Measurements from ENCODE around the gene NRL. TPM values are rescaled to one million over a fixed set of nuclear protein-coding genes. Genes with fewer than 3 reads are reported as not detected.

Gene NRL
- total RNA-seq, 1 donor from 2014 or later, result 1.9 TPM

Small RNA genes lying within 50 kb of the gene (microRNA-seq; reads per million reads assigned to microRNA genes)
- gene MIR7703 (ENCODE audit: unreplicated experiment), result not detected

Other genes starting within 250 kb of the NRL start
- 19.1 and 19.6 TPM in 2 replicates for gene DHRS4, start 161.2 kb downstream of the NRL start, total RNA-seq
- 15.9 and 17.1 TPM in 2 replicates for gene DHRS4L2, start 126.0 kb downstream of the NRL start, total RNA-seq
- 0.31 and 0.35 TPM in 2 replicates for gene CARMIL3, start 62.9 kb downstream of the NRL start, total RNA-seq
- not detected in 2 replicates for gene CPNE6, start 43.4 kb downstream of the NRL start, total RNA-seq
- gene PCK2, start 20.6 kb downstream of the NRL start, total RNA-seq, result 66.0 and 75.1 TPM in 2 replicates
- gene DCAF11, start 172 bp downstream of the NRL start, total RNA-seq, result 50.2 and 52.8 TPM in 2 replicates
- gene FITM1, start 15.7 kb upstream of the NRL start, total RNA-seq, result 0.63 and 0.73 TPM in 2 replicates
- gene PSME1, start 21.2 kb upstream of the NRL start, total RNA-seq, result 154 and 156 TPM in 2 replicates
- gene EMC9, start 26.6 kb upstream of the NRL start, total RNA-seq, result 13.6 and 15.6 TPM in 2 replicates
- 86.2 and 91.8 TPM in 2 replicates for gene PSME2, start 31.7 kb upstream of the NRL start, total RNA-seq
- gene RNF31, start 32.5 kb upstream of the NRL start, total RNA-seq, result 65.9 and 66.5 TPM in 2 replicates
- 58.9 and 62.5 TPM in 2 replicates for gene IRF9, start 46.3 kb upstream of the NRL start, total RNA-seq
- 8.1 and 11.5 TPM in 2 replicates for gene REC8, start 57.1 kb upstream of the NRL start, total RNA-seq
- gene IPO4, start 73.9 kb upstream of the NRL start, total RNA-seq, result 34.6 and 36.5 TPM in 2 replicates
- 69.5 and 81.8 TPM in 2 replicates for gene TM9SF1, start 80.5 kb upstream of the NRL start, total RNA-seq
- gene TSSK4, start 90.7 kb upstream of the NRL start, total RNA-seq, result not detected in 2 replicates
- 38.1 and 45.3 TPM in 2 replicates for gene CHMP4A, start 98.5 kb upstream of the NRL start, total RNA-seq
- 23.8 and 25.4 TPM in 2 replicates for gene MDP1, start 101.1 kb upstream of the NRL start, total RNA-seq
- gene NEDD8, start 117.4 kb upstream of the NRL start, total RNA-seq, result 158 and 164 TPM in 2 replicates
- gene GMPR2, start 118.0 kb upstream of the NRL start, total RNA-seq, result 61.7 and 68.7 TPM in 2 replicates
- 69.2 and 75.7 TPM in 2 replicates for gene TINF2, start 127.7 kb upstream of the NRL start, total RNA-seq
- 2.1 and 2.3 TPM in 2 replicates for gene TGM1, start 148.2 kb upstream of the NRL start, total RNA-seq
- 26.1 and 30.8 TPM in 2 replicates for gene RABGGTA, start 156.6 kb upstream of the NRL start, total RNA-seq
- 24.6 and 27.0 TPM in 2 replicates for gene DHRS1, start 184.8 kb upstream of the NRL start, total RNA-seq
- gene NOP9, start 184.9 kb upstream of the NRL start, total RNA-seq, result 27.8 and 28.2 TPM in 2 replicates
- not detected in 2 replicates for gene CIDEB, start 193.0 kb upstream of the NRL start, total RNA-seq
- 12.5 and 14.9 TPM in 2 replicates for gene LTB4R2, start 195.2 kb upstream of the NRL start, total RNA-seq
- 10.0 and 11.3 TPM in 2 replicates for gene LTB4R, start 196.6 kb upstream of the NRL start, total RNA-seq
- gene ADCY4, start 220.1 kb upstream of the NRL start, total RNA-seq, result 25.3 and 26.5 TPM in 2 replicates
- 0.78 and 1.3 TPM in 2 replicates for gene RIPK3, start 225.0 kb upstream of the NRL start, total RNA-seq

Measured in osteocyte (in vitro differentiated cells).